ENCODE measurements around the gene APOB.

GRCh38 chr2:21005111-21005699 lies 38.7 kb downstream of the APOB start:
- TF ChIP-seq CTCF (IDR thresholded peaks at IDR 0.05): no peak
- no peak for TF ChIP-seq POLR2AphosphoS5 (IDR thresholded peaks at IDR 0.05)

All from breast epithelium (tissue), 3 donors.